GM19438 (cell line): Measurements from ENCODE around the gene GALNT12.

Experiments
- ATAC-seq: cut with Tn5 transposase; IDR thresholded peaks from one replicate; pipeline ENCODE4 v1.9.1; 2021; ENCODE audit warnings: low read depth; ENCODE audit not compliant: unreplicated experiment

The GALNT12 gene

DNA sequence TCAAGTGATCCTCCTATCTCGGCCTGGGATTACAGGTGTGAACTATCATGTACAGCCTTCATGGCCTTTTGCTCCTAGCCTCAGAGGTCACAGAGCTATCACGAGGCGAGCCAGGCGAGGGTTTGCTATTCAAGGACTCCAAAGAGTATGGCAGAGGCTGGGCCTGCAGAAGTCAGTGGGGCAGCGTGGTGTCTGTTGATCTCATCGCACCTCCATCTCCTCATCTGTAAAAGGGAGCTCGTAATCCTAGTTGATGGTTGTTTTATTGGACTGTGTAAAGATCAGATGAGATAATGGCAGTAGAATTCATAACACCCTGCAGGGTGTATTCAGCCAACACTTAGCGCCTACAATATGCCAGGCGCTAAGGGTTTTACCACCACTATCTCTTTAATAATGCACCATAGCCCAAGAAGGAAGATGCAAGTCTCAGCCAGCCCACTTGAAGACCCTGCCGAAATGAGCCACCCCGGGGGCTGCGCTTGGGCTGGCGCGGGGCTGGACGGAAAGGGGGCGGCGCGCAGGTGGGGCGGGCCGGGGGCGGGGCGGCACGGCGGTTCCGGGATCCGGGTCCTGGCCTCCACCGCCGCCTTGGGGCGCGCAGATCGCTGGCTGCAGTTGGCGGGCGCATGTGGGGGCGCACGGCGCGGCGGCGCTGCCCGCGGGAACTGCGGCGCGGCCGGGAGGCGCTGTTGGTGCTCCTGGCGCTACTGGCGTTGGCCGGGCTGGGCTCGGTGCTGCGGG is at the start of gene GALNT12:
GALNT12 (plus strand) TSS at position 601 of the 744 bp plus-strand sequence; CDS start at position 630, 29 bp downstream.
- ATAC-seq, result peak; percentile 66

DNA sequence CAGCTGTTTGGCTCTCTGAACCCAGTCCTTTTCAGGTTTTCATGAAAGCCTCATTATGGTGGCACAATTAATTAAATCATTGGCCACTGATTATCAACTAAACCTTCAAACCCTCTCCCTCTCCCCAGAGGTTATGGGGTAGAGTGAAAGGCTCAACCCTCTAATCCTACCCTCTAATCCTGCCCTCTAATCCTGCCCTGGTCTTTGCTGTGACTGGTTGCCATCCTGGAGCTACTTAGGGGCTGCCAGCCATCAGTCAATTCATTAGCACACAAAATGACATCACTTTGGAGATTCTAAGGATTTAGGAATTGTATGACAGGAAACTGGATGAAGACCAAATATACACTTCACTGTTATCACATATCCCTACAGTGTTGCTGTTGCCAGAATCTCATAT is 47.2 kb upstream of the GALNT12 start:
- no peak for ATAC-seq

- ATAC-seq, result no peak
Observed at GRCh38 chr9:98763986-98764745, 43.3 kb upstream of the GALNT12 start.

DNA sequence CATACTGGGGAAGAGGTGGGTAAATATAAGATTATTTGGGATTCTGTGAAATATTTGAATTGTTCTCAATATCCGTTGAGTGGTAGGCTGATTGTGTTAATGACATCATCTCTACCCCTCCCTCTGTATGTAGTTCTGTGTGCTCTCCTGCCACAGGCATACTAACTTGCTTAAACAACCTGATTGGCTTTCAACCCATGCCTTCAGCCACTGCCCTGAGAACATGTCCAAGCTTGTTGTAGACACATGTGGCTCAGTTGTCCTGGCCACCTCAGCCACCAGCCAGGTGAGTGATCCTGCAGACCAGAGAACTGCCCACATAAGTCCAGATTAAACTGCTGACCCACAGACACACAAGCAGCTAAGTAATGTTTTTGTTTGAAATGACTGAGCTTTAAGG is 42.2 kb upstream of the GALNT12 start:
- ATAC-seq, result no peak

DNA sequence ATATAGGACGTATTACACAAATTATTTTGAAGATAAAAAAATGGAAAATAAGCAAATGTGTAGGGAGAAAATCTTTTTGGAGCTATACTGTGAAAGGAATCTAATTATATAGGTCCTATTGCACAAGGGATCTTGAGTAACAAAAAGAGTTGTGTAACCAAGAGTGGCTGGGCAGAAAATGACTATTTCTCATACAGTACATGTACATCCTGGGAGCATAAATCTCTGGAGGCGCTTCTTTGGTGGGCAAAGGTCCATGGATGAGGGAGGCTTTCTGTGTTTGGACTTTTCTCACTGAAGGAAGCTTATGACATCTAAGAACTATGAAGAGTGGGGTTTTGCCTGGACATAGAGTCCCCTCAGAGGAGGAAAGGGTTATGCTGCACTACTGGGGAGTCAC is 40.9 kb upstream of the GALNT12 start:
- no peak for ATAC-seq

- ATAC-seq, result no peak
Observed at GRCh38 chr9:98767196-98767595, 40.3 kb upstream of the GALNT12 start.

DNA sequence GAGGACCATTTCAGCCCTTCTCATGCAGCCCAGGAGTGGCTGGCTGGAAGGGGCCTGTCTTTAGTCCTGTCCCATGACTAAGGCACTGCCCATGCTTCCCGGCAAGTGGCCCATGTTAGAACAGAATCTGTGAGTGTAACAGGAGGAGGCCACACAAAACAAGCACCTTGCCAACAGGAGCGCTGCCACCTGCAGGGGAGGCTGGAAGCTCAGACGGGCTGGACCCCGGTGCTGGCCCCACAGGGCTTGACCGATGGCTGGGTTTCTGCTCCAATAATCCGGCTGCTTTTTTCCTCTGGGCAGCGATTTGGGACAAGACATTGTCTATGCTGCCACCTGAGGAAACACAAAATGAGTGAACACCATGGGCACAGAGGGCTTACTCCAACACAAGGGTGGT is 39.6 kb upstream of the GALNT12 start:
- ATAC-seq, result no peak

DNA sequence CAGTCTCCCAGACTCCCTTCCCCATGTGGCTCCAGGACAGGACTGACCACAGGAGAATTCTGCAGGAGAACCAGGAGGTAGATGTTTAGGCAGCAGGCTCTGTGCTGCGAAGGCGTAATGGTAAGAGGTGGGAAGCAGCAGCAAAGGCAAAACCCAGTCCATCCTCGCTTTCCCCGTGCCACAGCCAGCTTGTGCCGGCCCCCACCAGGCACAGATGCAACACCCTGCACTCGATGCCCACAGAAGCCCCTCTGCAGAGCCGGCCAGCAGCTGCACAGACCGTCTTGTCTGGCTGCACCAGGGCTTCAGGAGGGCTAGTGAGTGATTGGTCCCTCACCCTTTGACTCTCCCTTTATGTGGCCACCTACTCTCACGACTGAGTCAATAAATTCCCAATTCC is 39.1 kb upstream of the GALNT12 start:
- no peak for ATAC-seq

GRCh38 chr9:98770717-98771116 is 36.8 kb upstream of the GALNT12 start:
- ATAC-seq, result no peak

DNA sequence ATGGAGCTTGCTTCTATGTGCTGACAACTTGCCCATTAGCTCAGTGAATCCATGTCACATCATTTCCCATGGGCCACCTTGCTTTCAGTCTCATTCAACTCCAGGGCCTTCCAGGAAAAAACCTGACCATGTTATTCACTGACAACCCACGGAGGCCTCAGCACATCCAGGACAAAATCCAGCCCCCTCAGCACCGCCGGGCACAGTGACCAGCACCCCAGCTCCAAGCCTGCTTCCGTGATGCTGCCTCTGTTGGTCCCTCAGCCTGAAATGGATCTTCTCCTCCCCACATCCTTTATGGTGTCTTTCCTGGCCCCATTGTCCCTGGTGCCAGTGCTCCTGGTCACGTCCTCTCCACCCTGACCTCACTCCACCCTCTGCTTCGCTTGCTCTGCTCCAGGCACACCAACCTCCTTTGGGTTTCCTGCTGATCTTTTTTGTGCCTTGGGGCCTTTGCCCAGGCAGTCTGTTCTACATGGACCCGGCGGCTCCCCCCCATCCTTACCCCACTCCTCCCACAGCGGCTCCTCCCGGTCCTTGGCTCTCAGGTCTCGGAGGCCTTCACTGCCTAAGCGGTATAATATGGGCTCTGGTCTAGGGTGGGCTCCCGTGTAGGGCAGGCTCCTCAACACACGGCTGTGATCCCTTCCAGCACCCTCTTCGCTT is 36.1 kb upstream of the GALNT12 start:
- no peak for ATAC-seq

GRCh38 chr9:98772364-98773155 is 34.9 kb upstream of the GALNT12 start:
- no peak for ATAC-seq

GRCh38 chr9:98773721-98774120 is 33.7 kb upstream of the GALNT12 start:
- no peak for ATAC-seq

GRCh38 chr9:98774746-98775145 is 32.7 kb upstream of the GALNT12 start:
- no peak for ATAC-seq

DNA sequence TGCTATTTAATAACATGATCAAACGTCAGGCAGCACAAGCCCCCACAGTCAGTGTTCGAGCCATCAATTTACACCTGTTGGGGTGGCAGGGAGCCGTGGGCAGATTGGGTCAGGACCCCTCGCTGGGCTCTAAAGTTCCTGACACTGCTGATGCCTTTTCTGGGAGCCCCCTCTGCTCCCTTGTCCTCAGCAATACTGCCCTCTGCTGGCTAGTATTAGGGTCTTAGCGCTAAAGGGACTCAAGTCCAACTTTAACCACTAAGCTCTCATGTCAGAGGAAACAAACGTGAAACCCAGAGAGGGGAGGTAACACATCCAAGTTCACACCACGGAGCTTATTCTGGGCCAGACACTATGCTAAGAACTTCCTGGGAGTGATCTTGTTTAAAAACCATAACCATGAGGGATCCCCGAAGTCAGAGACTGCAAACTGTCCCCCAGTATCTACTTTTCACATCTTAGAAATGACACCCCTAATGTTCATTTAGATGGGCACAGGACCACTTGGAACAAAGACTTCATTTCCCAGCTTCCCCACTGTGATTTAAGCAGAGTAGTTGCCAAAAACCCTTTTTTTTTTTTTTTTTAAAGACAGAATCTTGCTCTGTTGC is 31.5 kb upstream of the GALNT12 start:
- no peak for ATAC-seq

DNA sequence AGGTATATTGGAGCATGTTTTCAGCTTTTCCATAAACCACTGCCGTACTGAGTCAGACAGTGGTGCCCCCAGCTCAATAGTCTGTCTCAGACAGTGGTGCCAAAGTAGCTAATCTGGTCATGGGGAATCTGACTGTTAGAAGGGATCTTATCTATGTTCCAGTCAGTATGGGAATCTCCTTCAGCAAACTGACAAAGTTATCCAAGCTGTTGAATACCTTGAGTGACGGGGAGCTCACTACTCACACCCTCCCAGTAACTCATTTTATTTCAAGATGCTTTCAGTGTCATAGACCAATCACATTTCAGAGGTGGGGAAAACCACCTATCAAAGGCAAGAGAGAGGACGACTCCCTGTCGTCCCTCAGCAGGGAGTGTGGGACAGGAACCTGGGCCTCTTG is 29.9 kb upstream of the GALNT12 start:
- no peak for ATAC-seq

- ATAC-seq, result no peak
Observed at GRCh38 chr9:98778251-98778650, 29.2 kb upstream of the GALNT12 start.

- ATAC-seq, result no peak
Observed at GRCh38 chr9:98778711-98779530, 28.5 kb upstream of the GALNT12 start.

GRCh38 chr9:98780059-98780749 is 27.3 kb upstream of the GALNT12 start:
- no peak for ATAC-seq
